Measurements from ENCODE around the gene ANKRD30B. TPM values are rescaled to one million over a fixed set of nuclear protein-coding genes. Genes with fewer than 3 reads are reported as not detected.
"Not testable (repeated sequence)": the region's sequence is repeated elsewhere in the genome, so short reads cannot be mapped to it uniquely, and the experiment has no call there.

The ANKRD30B gene
- total and polyA plus RNA-seq, 2 of the 13 experiments (the other 11 are each of a cell fraction or from before 2014, with no cell fraction given): not detected

DNA sequence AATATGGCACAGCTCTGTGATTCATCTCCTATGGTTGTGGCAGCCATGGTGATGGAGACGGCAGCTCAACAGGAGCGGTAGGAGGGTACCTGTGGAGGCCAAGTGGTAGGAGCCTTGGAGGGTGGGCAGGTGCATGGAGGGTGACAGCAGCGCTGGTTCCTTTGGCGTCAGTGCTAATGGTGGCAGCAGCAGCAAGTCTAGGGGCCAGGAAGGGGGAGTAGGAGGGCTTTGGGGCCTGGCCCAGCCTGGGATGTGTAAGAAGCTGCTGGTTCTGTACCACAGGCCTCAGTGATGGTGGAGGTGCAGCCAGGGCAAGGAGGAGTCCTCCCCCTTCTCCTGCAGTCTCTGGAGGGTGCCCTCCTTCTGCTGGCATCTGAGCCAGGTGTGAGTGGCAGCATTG is 120.0 kb downstream of the ANKRD30B start:
- in situ Hi-C loops (cut with HindIII; ENCODE audit: extremely low pct_ligation_motif_present, low pct_unique_long_range_greater_than_20kb); H3K4me2 ChIP-seq (ENCODE audit: low read depth, low read length); H4K20me1 ChIP-seq (ENCODE audit: insufficient read depth, low read length); ATAC-seq; H3K4me1 ChIP-seq (ENCODE audit: insufficient read depth, low read length); H3K36me3 ChIP-seq (replicated peaks in 1 of 2; ENCODE audit: control insufficient read depth in 1 of 2, insufficient read depth in 2 of 2, low read length in 2 of 2); H3K4me3 ChIP-seq (replicated peaks in 1 of 3; ENCODE audit: insufficient read depth in 1 of 3, low read depth in 2 of 3, low read length in 3 of 3); CTCF ChIA-PET (ENCODE audit: low intra/inter-chr PET ratio, low total read pairs); BruUV-seq (replicated peaks); H2AFZ ChIP-seq (ENCODE audit: low read length); H3K79me2 ChIP-seq (ENCODE audit: insufficient read depth, low read length); DNase-seq (ENCODE audit: low spot score); intact Hi-C loops (cut with micrococcal nuclease; ENCODE audit: unreplicated experiment); H3K9me3 ChIP-seq (ENCODE audit: low read length); H3K27me3 ChIP-seq (ENCODE audit: control insufficient read depth in 1 of 2, insufficient read depth in 2 of 2, low read length in 2 of 2); FAIRE-seq; H3K9ac ChIP-seq (ENCODE audit: insufficient read depth, low read depth, low read length); POLR2A ChIA-PET; H3K27ac ChIP-seq (ENCODE audit: extremely low read length, insufficient read depth, low read length): not testable (repeated sequence)
- 30% methylated on average over 4 of the region's 4 CpGs for WGBS (ENCODE audit: low lambda C conversion rate)

DNA sequence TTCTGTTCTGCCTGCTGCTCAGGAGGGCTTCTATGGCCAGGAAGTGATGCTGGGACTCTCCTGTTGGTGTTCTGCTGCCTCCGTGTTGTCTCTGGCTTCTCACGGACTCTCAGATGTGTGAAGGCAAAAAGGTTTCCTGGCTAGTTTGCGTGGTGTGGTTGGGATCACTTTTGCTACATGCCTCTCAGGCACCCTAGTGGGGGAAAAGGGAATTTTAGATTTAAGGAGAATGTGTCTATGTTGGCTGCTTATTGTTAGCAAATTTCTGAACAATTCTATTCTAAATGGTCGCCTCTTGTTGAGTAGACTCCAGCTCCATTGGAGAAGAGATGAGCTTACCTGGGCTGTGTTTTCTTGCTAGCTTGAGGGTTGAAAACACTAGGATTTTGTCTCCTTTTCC is 120.9 kb downstream of the ANKRD30B start:
- H3K79me2 ChIP-seq (ENCODE audit: insufficient read depth, low read length); H3K27ac ChIP-seq (ENCODE audit: extremely low read length, insufficient read depth, low read length); POLR2A ChIA-PET; ATAC-seq; CTCF ChIA-PET (ENCODE audit: low intra/inter-chr PET ratio, low total read pairs); H3K4me2 ChIP-seq (ENCODE audit: low read depth, low read length); DNase-seq (ENCODE audit: low spot score); H3K9ac ChIP-seq (ENCODE audit: insufficient read depth, low read depth, low read length); H2AFZ ChIP-seq (ENCODE audit: low read length); H3K36me3 ChIP-seq (replicated peaks in 1 of 2; ENCODE audit: control insufficient read depth in 1 of 2, insufficient read depth in 2 of 2, low read length in 2 of 2); H3K4me1 ChIP-seq (ENCODE audit: insufficient read depth, low read length); FAIRE-seq; intact Hi-C loops (cut with micrococcal nuclease; ENCODE audit: unreplicated experiment); H3K9me3 ChIP-seq (ENCODE audit: low read length); BruUV-seq (replicated peaks); H3K4me3 ChIP-seq (replicated peaks in 1 of 3; ENCODE audit: insufficient read depth in 1 of 3, low read depth in 2 of 3, low read length in 3 of 3); in situ Hi-C loops (cut with HindIII; ENCODE audit: extremely low pct_ligation_motif_present, low pct_unique_long_range_greater_than_20kb); H3K27me3 ChIP-seq (ENCODE audit: control insufficient read depth in 1 of 2, insufficient read depth in 2 of 2, low read length in 2 of 2); H4K20me1 ChIP-seq (ENCODE audit: insufficient read depth, low read length): not testable (repeated sequence)
- 0% methylated on average over 1 of the region's 4 CpGs for WGBS (ENCODE audit: low lambda C conversion rate)

DNA sequence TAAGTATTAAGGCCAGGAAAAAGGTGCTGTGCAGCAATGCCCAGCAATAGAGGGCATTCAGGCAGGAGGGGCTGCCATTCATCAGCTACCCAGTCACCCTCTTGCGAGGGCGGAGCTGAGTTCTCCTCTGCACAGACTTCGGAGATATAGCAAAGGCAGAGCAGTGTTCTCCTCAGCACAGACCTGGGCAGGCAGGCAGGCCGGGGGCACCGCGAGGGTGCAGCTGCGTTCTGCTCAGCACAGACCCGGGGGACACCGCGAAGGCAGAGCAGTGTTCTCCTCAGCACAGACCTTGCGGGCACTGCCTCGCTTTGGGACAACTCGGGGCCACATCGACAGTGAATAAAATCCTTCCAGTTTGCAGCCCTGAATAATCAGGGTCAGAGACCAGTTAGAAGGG is 130.9 kb downstream of the ANKRD30B start:
- in situ Hi-C loops (cut with HindIII; ENCODE audit: extremely low pct_ligation_motif_present, low pct_unique_long_range_greater_than_20kb); H3K79me2 ChIP-seq (ENCODE audit: insufficient read depth, low read length); ATAC-seq; H3K9ac ChIP-seq (ENCODE audit: insufficient read depth, low read depth, low read length); H3K27me3 ChIP-seq (ENCODE audit: control insufficient read depth in 1 of 2, insufficient read depth in 2 of 2, low read length in 2 of 2); H3K4me1 ChIP-seq (ENCODE audit: insufficient read depth, low read length); H3K4me3 ChIP-seq (replicated peaks in 1 of 3; ENCODE audit: insufficient read depth in 1 of 3, low read depth in 2 of 3, low read length in 3 of 3); H4K20me1 ChIP-seq (ENCODE audit: insufficient read depth, low read length); H3K4me2 ChIP-seq (ENCODE audit: low read depth, low read length); H3K9me3 ChIP-seq (ENCODE audit: low read length); DNase-seq (ENCODE audit: low spot score); H2AFZ ChIP-seq (ENCODE audit: low read length); BruUV-seq (replicated peaks); FAIRE-seq; POLR2A ChIA-PET; CTCF ChIA-PET (ENCODE audit: low intra/inter-chr PET ratio, low total read pairs); H3K27ac ChIP-seq (ENCODE audit: extremely low read length, insufficient read depth, low read length); H3K36me3 ChIP-seq (replicated peaks in 1 of 2; ENCODE audit: control insufficient read depth in 1 of 2, insufficient read depth in 2 of 2, low read length in 2 of 2); intact Hi-C loops (cut with micrococcal nuclease; ENCODE audit: unreplicated experiment): not testable (repeated sequence)
- 0% methylated on average over 1 of the region's 14 CpGs for WGBS (ENCODE audit: low lambda C conversion rate)

All from HepG2 (cell line).